ENCODE measurements around the gene GATC.

DNA sequence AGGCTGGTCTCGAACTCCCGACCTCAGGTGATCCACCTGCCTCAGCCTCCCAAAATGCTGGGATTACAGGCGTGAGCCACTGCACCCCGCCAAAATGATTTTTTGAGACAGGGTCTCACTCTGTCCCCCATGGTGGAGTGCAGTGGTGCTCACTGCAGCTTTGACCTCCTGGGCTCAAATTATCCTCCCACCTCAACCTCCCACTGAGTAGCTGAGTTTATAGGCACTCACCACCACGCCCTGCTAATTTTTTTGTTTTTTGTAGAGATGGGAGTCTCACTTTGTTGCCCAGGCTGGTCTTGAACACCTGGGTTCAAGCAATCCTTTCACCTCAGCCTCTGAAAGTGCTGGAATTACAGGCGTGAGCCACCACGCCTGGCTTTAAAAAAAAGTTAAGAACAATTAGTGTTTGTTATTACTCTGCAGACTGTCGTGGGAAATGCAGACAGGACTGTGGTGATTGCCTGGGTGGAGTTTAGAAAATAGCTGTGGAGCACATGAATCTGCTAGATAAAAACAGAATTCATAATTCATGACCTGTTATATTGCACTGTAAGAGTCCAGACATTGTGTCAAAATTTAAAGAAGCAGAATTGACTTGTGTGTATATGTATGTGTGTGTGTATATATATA, 17.5 kb upstream of the GATC start:
- no peak for TF ChIP-seq POLR2A (IDR thresholded peaks at IDR 0.05)
- TF ChIP-seq, protein P1, sequence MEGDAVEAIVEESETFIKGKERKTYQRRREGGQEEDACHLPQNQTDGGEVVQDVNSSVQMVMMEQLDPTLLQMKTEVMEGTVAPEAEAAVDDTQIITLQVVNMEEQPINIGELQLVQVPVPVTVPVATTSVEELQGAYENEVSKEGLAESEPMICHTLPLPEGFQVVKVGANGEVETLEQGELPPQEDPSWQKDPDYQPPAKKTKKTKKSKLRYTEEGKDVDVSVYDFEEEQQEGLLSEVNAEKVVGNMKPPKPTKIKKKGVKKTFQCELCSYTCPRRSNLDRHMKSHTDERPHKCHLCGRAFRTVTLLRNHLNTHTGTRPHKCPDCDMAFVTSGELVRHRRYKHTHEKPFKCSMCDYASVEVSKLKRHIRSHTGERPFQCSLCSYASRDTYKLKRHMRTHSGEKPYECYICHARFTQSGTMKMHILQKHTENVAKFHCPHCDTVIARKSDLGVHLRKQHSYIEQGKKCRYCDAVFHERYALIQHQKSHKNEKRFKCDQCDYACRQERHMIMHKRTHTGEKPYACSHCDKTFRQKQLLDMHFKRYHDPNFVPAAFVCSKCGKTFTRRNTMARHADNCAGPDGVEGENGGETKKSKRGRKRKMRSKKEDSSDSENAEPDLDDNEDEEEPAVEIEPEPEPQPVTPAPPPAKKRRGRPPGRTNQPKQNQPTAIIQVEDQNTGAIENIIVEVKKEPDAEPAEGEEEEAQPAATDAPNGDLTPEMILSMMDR (IDR thresholded peaks at IDR 0.05), result no peak
